NCI-H2196 (cell line): Measurements from ENCODE around the gene IGFN1.

Experiments used
- DNase-seq: peaks from one replicate; lab custom pipeline; 2025; ENCODE audit not compliant: unreplicated experiment; lab: John Stamatoyannopoulos, UW

IGFN1 gene

DNA sequence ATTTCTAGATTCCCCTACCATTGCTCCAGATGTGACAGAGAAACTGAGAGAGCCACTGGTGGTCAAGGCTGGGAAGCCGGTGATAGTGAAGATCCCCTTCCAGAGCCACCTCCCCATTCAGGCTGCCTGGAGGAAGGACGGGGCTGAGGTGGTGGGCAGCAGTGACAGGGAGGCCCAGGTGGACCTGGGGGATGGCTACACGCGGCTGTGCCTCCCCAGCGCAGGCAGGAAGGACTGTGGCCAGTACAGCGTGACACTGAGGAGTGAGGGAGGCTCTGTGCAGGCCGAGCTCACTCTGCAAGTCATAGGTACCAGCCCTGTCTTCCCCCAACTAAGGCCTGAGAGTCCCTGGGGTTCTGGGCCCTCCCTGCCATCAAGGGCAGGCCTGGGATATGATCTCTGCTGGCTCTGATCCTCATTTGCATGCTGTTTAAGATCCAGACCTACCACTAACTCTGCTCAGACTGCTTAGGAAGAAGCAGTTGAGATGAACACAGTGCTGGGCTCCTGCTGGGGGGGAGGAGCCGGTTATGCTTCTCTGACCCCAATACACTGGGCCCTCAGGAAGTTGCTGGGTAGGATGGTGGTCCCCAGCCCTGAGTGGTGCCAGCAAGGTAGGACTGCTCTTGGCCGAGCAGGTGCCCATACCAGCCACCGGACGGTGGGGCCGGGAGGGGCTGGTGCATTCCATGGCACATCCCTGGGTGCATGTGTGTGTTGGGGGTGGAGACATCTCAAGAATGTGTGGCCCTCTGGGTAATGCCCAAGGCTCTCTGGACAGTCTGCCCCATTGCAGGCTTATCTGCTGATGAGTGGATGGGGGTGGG is 25.1 kb downstream of the IGFN1 start:
- no peak for DNase-seq

DNA sequence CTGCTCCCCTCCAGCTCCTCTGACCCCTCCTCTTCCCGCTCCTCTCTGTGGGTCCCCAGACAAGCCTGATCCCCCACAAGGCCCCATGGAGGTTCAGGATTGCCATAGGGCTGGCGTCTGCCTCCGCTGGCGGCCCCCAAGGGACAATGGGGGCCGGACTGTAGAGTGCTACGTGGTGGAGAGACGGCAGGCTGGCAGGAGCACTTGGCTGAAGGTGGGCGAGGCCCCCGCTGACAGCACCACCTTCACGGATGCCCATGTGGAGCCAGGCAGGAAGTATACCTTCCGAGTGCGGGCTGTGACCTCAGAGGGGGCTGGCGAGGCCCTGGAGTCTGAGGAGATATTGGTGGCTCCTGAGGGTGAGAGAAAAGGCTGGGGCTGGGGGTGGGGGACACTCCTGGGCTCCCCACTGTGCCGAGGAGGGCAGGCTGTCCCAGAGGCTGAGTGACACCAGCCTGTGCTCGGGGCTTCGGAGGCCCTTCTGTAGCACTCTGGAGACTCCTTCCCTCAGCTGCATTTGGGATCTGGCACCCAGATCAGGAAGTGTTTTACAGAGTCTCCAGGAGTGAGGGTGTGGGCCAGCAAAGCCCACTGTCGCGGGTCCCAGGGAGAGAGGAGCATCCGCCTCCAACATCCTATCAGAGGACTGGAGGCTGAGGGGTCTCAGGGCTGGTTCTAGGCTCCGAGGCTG is 25.9 kb downstream of the IGFN1 start:
- no peak for DNase-seq

DNA sequence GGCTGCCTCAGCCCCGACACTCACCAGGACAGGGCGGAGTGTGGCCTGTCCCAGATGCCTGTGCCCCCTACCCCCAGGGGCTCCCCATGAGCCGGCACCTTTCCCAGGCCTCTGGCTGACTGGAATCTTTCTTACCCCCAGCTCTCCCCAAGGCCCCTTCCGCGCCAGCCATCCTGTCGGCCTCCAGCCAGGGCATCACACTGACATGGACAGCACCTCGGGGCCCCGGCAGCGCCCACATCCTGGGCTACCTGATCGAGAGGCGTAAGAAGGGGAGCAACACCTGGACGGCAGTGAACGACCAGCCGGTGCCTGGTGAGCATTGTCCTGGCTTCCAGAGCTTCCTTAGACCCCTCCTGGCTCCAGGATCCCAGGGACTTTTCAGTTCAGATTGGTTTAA is 26.5 kb downstream of the IGFN1 start:
- no peak for DNase-seq

DNA sequence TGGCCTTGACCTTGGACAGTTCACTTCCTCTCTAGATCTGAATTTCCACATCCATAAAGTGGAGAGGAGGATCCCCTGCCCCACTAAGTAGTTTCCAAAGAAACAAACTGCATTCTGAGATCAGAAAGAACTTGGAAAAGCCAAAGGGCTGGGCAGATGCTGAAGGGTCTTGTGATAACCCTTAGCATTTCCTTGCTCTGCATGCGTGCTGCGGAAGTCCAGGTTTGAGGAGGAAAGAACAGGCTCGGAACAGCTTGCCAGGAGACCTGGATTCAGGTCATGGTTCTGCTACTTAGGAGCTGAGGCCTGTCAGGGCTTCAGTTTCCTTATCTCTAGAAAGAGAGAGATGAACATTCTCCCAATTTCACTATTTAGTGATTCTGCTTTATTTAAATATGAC is 27.2 kb downstream of the IGFN1 start:
- no peak for DNase-seq

DNA sequence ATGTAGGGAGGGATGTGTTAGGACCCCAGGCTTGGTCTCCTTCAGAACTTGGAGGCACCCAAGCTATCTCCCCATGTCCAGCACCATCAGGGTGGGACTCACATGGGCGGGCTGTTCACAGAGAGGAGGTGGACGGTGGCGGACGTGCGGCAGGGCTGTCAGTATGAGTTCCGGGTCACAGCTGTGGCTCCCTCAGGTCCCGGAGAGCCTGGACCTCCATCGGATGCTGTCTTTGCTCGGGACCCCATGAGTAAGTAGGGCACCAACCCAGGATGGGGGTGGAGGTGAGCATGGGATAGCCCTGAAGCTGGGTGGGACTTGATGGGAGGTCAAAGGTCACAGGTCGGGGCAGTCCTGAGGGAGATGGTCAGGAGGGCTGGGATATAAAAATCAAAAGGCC is 27.8 kb downstream of the IGFN1 start:
- no peak for DNase-seq

DNA sequence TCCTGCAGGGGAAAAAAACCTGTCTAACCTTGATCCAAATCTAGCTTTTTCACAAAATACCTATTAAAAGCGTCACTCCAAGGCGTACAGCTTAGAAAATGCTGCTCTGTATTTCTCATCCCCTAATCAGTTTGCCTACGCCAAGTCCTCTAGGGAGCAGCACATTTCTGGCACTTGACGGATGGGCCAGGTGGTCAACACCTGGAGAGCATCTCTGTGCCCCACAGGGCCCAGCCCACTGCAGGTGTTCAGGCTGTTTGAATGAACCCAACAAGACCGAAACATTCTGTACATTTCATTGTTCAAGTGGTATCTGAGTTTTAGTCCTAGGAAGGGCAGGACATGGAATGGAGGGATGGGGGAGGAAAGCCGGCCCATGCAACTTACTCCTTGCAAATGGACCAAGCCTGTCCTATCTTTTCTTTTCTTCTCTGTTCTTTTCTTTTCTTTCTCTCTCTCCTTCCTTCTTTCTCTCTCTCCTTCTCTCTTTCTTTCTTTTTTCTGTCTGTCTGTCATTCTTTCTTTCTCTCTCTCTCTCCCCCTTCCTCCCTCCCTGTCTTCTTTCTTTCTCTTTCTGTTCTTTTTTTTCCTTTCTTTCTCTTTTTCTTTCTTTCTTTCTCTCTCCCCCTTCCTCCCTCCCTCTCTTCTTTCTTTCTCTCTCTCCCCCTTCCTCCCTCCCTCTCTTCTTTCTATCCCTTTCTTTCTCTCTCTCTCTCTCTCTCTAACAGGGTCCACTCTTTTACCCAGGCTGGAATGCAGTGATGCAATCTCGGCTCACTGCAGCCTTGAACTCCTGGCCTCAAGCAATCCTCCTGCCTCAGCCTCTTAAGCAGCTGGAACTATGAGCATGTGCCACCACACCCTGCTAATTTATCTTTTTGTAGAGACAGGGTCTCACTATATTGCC is 29.1 kb downstream of the IGFN1 start:
- DNase-seq, result no peak

DNA sequence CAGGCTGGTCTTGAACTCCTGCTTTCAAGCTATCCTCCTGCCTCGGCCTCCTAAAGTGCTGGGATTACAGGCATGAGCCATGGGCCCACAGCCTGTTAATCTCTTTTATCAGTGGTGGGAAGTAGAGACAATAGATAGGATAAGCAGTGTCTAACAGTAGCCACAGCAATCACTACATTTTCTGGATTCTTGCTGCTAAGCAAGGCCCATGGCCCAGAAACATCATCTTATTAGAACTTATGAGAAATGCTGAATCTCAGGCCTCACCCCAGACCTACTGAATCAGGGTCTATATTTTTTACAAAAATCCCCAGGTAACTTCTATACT is 29.7 kb downstream of the IGFN1 start:
- DNase-seq, result no peak

DNA sequence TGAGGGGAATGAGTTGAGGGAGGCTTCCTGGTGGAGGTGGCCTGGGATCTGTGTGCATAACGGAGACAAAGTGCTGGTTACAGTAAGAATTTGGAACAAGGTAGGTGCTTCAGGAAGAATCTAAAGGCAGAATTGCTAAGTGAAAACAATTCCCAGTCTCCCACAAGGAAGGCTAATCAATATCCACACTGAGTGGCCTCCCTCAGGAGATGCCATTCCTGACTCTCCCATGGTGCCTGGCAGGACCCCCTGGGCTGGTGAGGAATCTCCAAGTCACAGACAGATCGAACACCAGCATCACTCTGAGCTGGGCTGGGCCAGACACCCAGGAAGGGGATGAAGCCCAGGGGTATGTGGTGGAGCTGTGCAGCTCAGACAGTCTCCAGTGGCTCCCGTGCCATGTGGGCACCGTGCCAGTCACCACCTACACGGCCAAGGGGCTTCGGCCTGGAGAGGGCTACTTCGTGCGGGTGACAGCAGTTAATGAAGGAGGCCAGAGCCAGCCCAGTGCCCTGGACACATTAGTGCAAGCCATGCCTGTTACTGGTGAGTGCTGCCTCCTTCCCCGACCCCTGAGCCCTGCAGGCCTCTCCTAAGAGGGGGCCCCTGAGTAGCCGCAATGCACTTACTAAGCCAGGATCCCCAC is 30.7 kb downstream of the IGFN1 start:
- DNase-seq, result no peak

DNA sequence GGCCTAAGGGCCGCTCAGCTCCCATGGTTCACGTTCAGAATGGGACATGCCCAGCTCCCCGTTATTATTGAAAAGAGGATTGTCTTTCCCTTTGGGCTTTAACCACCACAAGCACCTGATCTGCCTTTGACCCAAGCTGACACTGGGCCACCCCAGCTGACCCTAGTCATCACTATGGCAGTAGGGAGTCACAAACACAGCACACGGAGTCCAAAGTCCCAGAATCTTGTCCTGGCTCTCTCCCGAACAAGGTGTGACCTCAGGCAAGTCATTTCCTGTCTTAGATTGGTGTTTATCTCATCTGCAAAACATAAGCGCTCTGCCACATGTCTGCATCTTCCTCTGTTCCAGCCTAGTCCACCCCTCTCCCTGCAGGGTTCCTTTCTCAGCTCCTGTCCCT is 31.5 kb downstream of the IGFN1 start:
- no peak for DNase-seq

DNA sequence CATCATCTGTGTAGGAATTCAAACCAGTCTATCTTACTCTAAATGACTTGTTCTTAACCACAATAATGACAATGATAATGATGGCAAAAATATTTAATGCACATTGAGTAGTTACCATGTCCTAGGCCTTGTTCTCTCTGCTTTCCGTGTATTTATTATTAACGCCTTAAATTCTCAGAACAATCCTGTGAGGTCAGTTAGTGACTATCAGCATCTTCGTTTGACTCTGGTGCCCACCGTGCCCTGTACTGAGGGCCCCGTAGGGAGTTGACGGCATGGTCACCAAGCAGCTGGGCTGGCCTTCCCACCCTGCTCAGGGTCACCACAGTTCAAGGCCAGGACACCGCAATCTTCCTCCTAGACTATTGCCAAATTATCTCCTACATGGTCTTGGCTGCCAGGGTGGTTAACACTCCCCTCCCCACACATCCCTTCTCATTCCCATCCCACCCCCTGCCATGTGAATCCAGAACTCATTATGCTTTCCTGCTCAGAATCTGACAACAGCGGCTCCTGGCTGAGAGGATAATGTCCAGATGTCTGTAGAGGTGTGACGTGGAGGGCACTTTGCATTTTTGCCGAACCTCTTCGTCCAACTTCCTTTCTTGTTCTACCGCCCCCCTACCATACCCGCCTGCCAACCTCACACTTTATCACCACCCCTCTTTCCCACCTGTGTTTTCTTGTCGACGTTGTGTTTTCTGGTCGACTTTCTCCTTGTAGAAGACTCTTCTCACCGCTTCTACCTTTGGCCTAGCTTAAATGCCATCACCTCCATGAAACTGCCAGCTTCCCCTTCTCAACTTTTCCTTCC is 33.4 kb downstream of the IGFN1 start:
- no peak for DNase-seq

DNA sequence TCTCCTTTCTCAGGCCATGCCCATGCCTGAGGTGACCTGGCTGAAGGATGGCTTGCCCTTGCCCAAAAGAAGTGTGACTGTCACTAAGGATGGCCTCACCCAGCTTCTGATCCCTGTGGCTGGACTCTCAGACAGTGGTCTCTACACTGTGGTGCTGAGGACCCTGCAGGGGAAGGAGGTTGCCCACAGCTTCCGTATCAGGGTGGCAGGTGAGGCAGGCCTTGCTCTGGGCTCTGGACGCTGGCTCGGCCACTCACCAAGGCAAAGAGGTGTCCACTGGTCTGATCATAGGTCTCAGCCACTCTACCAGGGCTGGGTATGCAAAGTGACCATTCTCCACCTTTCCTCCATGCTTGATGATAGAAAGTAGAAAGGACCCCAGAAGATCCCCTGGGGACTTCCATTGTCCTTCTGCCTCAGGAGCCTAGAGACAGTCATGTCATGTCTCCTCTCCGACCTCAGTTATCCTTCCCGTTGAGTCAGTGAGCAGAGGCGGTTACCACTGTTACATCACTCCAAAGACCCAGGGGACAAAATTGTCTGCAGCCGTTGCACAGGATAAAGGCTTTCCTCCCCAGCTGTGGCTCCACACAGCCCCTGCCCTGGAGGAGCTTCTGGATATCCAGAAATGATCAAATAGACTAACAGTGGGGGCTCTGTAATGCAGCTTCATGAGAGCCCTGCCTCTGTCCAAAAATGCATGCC is 34.2 kb downstream of the IGFN1 start:
- DNase-seq, result no peak

DNA sequence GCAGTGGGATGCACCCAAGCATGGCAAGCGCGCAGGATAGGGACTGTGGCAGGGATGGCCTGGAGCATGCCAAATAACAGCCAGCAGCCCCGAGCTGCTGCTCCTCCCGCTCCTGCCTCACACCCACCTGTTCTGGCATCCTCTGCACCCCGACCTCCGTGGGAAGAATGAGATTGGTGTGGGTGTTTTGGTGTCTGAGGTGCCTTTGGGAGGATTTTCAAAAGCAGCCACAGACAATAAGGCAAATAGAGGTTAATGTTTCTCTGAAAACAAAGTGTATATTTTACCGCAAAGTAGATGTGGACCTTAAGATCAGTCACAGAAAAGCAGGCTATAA is 35.5 kb downstream of the IGFN1 start:
- no peak for DNase-seq

DNA sequence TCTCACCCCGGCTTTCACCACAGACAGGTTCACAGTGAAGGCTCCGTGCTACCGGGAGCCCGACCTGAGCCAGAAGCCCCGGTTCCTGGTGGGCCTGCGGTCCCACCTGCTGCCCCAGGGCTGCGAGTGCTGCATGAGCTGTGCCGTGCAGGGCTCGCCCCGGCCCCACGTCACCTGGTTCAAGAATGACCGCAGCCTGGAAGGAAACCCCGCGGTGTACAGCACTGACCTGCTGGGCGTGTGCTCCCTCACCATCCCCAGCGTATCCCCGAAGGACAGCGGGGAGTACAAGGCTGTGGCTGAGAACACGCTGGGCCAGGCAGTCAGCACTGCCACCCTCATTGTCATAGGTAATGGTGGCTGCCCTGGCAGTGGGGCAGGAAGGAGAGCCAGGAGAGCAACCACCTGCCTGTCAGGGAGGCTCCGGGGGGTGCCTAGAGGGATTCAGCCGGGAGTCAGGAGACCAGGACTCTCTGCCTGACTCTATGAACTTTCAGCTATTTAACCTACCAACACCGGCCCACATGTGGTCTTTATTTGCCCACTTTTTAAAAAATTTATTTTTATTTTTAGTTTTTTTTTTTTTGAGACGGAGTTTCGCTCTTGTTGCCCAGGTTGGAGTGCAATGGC is 36.4 kb downstream of the IGFN1 start:
- DNase-seq, result no peak

DNA sequence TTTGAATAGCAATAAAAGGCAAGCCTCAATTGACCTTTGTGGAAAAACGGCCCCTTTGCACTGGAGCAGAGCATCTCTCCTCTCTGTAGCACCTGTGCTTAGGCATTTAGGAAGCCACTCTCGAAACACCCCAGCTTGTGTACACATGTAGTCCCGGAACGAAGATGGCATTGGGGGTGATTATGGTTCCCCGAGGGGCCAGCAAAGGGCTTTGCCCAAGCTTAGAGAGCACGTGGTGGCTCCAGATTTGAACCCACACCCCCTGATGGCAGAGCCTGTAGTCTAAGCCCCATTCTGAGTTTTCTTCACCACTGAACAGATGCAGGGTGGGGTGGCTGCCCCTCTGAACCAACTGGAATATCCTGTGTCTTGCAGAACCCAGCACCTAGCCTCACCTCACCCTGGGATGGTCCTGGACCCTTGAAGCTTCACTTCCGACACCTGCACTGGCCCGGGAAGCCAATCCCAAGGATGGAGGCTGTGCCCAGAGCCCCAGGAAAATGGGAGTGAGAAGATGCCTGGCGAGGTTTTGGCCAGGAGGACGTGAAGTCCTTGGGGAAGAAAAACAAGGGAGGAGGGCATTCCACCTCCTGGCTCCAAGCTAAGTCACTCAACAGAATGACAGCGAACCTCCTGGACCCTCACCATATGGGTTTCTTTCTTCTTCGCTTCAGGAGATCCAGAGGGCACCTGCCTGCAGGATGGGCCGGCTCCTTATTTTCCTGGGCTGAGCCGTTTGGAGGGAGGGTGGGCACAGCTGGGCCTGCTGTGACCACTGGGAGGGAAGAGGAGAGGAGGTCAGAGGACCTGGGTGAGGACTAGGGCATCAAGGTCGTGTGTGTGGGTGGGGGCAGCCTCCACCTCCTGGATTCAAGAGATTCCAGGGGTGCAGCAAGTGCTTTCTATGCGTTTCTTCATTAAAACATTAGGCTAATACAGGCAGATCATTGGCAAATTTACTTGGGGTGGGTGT is 37.7 kb downstream of the IGFN1 start:
- DNase-seq, result no peak

DNA sequence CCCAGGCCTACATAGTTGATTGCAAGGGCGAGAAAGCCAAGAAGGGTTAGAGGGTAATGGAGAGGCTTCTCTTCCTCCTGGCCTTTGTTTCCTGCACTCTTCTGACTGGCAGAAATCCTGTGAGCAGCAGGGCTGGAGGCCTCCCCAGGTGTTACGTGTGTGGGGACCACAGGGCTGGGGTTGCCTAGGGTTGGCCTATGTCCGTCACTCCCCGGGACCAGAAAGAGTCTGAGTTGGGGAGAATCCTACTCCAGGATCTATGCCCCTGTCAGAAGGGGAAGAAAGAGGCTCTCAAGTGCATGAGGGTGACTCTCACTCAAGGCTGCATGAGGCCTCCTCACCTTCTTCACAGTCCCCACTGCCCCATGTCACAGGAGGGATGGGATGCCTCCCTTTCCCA is 38.5 kb downstream of the IGFN1 start:
- no peak for DNase-seq

DNA sequence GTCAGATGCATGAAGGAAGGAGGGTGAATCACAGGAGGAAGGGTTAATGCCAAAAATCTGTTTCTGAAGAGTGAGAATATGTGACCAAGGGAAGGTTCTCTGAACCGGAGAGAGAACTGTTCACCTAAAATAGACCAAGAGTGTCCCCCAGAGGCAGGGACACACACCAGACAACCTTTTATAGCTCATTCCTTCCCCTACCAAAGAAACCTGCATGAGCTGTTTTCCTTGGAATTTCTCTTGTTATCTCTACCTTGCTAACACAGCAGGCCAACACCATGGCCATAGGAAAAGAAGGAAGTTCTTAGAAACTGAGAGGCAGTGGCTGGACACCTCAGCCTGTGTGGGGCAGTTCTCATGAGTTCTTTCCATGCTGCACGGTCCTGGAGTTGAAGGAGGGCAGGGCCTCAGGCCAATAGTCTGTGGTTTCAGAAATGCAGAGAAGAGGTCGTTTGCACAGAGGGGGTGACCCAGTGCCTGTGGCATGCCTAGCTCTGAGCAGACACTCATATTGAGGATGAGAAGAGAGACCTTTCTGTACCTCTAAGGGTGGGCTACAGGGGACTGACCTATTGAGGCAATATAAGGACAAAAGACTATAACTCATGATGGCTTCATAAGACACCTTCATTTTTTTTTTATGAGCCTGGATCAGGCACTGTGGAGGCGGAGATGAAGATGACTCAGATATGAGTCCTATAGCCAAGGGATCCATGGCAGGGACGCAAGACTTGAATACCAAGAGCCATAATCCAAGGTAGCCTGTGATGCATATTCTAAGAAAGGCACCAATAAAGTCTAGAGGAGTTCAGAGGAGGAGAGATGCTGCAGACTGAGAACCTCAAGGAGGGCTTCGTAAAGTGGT is 39.4 kb downstream of the IGFN1 start:
- DNase-seq, result no peak

DNA sequence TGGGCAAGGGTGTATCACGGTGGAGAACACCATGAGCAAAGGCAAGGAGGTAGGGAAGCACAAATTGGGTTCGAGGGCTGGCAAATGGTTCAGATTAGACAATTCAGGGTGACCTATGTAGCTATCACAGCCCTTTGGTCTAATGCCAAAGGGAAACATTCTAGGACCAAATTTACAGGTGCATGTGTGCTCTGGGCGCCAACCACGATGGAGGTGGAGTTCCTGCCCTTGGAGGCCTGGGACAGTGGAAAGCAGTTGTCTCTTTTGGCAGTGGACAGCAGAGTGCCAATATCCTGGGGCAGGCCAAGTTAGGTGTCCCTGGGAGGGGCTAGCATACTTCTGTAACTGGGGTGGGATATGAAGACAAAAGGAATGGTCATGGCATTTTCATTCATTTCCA is 40.1 kb downstream of the IGFN1 start:
- no peak for DNase-seq
